ENCODE measurements around the gene LEMD2.

The LEMD2 gene

DNA sequence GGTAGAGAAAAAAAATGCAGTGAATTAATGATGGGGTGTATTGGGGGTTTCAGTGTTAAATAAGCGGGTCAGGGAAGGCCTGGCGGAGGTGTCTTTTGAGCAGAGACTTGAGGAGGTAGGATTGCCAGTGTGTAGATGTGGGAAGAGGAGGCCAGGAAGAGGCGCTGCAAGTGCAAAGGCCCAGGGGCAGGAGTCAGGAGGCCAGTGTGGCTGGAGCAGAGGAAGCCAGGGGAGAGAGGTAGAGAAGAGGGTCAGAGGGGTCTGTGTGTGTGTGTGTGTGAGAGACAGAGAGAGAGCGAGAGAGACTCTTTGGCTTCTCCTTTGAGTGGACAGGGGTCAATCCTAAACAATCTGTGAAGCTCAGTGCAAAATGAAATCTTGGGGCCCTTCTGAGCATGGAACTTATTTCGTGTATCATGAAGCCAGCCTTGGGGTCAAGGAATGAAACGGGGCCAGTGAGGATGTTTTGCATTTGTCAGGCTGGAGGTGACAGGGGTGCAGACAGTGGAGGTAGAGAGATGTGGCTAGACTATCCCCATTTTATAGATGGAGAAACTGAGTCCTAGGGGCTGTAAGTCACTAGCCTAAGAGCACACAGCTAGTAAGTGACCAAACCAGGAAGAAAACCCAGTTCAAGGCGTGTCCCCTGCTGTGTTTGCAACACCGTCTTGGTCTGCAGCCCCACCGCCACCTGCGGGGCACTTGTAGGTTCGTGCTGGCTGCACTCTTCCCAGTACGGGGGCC, 32.5 kb downstream of the LEMD2 start:
- DNase-seq (ENCODE audit: low read depth), result no peak

DNA sequence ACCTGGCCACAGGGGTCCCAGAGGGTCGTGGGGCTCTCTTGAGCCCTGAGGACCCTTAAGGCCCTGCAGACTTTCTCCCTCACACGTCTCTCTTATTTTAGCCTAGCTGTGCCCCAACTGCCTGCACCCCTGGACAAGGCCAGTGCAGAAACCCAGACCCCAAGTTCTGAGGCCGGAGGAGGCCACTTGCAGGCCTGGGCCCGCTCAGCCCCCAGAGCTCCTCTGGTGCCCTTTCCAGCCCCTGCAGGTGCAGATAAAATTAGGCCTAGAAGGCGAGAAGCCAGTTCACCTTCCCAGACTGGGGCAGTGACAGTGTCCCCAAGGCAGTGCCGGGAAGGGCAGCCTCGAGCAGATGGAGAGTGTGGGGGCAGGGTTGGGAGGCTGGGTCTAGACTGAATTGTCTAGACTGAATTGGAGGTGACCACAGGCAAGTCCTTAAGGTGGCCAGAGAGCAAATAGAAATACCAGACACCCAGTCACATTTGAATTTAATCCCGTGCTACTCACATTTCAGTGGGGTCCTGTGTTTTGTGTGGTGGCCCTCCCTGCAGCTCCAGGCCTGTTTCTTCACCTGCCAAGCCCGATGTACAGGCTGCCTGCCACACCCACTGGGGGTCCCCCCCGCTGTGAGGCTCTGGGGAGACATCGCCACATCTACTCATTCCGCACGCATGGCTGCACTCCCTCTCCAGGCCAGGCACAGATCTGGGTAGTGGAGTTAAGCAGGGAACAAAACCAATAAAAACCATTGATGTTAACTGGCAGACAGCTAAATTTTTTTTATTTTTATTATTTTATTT, 33.7 kb downstream of the LEMD2 start:
- no peak for DNase-seq (ENCODE audit: low read depth)

DNA sequence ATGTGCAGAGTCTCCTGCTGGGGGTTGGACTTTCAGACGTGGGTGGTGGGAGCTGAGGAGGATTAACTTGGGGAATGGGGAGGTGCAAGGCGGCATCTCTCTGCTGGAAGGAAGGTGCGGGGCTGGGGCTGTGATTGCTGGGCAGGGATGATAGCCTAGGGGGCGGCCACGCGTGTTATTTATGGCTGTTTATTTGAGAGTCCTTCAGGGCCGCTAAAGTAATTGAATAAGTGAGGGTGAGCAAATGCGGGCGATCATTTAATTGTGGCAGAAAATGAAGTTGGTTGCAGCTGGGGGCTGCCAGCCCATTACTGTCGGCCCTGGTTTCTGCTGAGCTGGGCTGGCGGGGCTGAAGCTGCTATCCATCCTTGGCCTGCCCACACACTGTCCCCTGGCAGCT, 34.7 kb downstream of the LEMD2 start:
- DNase-seq (ENCODE audit: low read depth), result no peak

DNA sequence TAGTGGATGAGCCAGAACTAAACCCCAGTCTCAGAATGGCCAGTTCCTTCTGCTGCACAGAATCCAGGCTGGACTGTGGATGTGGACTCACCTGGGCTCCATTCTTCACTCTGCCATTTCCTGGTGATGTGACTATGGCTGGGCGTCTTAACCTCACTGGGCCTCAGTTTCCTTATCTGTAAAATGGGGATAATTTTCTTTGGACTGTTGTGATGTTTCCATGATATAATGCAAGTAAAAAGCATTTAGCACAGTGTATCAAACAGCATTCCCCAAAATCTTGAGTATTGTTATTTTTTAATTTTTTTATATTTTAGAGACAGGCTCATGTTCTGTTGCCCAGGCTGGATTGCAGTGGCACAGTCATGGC, 36.3 kb downstream of the LEMD2 start:
- no peak for DNase-seq (ENCODE audit: low read depth)

DNA sequence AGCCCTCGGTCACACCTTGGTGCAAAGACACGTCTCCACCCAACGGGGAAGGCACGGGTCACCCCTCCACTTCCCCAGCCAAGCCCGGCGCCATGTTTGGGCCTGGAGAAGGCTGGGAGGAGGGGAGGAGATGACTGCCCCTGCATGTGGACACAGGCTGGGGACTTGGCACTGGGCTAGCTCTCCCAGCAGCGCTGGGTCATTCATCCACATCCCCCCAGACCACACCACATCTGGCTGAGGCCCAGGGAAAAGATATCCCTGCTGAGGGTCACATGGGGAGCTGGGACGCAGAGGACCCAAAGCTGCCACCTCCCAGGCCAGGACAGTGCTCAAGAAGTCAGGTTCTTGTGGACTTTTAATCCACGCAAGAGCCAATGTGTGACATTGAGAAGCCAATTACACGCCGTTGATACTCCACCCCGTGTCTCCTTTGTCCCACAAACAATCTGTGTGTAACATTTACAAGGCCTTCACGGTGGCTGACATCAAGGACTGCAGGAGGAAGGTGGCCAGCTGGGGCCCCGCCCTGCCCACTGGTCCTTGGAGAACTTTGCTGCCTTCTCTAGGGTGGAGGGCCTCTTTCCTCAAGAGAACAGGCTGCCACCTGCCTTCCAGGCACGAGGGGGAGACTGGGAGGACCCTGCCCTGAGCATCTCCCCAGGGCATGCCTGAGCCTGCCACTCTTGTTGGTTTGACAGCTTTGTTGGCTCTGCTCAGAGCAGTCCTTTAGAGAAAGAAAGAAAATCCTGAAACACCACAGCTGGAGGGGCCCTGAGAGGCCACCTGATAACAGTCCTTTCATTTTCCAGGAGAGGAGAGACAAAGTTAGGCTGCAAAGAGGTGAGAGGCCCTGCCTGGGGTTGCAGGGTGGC, 36.9 kb downstream of the LEMD2 start:
- DNase-seq (ENCODE audit: low read depth), result no peak

DNA sequence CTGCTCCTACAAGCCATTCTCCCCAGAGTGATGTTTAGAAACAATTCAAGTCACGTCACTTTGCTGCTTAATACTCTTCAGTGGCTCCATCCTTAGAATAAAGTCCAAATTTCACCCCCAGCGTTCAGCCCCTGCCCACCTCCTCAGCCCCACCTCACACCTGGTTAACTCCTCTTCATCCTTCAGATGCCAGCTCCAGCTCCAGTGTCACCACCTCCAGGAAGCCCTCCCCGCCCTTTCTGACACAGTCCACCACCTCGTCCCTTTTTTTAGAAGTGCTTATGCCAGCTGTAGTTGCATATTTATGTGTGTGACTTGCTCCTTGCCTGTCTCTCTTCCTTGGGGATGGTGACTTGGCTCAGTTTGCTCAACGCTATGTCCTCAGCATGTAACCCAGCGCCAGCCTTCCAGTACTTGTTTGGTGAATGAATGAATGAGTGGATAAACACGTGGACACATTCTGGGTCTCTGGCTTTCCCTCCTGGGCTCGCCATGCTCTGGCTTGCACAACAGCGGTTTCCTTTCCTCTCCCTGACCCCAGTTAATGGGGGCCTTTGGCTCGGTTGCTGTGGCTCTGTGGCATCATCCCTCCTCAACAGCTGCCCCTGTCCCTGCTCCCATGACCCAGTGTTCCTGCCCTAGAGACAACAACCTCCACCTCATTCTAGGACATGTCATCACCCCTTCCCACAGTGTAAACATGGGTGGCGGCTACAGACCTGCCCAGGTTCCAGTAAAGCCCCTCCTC, 38.5 kb downstream of the LEMD2 start:
- DNase-seq (ENCODE audit: low read depth), result no peak

DNA sequence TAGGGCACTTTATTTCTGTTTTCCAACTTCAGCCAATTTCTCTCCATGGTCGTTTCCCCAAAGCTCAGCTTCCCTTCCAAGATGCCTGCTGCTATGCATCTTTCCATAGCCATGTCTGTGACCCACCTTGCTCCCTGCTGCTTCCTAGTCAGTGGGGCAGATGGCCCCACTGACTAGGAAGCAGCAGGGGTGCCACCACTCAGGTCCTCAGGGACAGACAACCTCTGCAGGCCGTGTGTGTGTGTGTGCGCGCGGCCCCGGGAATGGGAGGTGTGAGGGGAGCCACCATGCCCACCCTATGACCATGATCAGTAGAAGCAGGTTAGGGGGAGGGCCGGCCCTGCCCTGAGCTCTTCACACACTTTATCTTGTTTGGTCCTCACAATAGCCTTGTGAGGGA, 39.5 kb downstream of the LEMD2 start:
- no peak for DNase-seq (ENCODE audit: low read depth)

DNA sequence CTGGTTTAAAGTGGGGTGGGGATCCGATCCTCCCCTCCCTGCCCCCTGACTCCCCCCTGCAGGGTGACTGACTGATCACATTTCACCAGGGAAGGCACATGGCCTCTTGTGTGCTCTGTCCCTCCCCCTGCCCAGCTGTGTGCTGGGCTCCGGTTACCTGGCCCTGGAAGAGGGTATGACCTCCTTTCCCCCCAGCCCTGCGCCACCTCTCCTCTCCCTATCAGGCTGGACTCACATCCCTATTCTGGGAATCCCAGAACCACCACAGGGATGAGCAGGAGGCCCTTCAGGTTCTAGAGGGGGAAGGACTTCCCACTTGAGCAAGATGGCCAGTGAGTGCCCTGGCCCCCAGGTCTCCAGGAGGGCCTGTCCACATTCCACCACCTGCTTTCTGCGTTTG, 40.1 kb downstream of the LEMD2 start:
- DNase-seq (ENCODE audit: low read depth), result no peak

DNA sequence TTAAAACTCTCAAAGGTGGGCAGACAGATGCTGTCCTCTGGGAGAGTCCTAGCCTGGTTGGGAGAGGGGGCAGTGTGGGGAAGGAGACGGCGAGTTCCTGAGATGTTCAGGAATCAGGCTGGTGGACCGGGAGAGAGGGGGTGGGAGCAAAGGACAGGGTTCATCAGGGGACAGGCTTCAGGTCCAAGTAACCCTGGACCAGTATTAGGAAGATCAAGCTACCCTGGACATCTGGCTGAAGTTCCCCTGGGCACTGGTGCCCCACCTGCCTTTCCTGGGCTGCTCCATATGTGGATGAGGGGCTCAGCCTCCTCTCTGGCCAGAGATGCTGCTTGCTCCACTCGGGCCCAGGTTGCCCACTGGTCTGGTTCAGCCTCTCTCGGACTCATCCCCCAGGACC, 41.1 kb downstream of the LEMD2 start:
- DNase-seq (ENCODE audit: low read depth), result no peak

DNA sequence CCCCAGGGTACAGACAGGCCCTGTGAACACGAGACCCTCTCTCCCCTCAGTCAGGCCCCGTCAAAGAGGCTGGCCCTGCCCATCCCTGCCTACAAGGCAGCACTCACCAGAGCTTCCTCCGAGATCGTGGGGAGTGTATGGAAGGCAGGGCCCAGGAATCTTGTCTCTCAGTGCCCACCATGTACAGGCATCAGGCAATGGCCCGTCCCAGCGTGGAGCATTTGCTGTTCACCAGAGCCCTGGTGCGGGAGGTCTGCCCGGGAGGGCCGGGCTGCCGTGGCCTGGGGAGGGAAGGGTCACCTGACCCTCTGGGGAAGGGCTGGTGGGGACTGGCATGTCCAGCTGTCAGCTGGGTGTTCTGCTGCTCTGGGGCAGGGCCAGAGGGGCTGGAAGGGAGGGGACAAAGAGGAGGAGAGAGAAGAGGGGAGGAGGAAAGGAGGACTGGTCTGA, 42.3 kb downstream of the LEMD2 start, which contains the start of gene IP6K3:
IP6K3 (minus strand) TSS at position 255 of the 450 bp plus-strand sequence. CDS start 11,429 bp downstream, outside the sequence.
- DNase-seq (ENCODE audit: low read depth), result no peak

DNA sequence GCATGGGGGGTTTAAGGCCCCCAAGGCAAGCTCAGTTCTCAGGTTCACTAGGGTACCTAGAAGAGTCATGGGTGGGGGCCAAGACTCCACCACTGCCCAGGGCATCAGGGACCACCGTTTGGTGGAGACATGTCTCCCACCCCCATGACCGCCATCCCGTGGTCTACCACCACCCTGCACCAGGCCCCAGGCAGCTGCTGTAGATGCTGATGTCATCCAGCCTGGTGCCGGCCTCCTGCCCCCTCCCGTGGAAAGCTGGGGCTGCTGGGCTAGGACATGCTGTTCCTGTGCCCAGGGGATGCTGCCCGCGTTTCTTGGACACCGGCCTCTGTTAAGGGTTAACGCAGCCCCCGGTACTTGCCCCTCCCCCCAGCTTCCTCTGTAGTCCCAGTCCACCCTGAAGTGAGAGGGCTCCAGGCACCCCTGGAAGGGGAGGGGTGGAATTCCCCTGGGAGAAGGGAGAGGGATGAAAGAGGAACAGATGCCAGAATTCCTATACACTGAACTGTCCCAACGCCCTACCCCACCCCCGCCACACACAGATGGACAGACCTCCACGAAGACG, 42.8 kb downstream of the LEMD2 start:
- DNase-seq (ENCODE audit: low read depth), result no peak

DNA sequence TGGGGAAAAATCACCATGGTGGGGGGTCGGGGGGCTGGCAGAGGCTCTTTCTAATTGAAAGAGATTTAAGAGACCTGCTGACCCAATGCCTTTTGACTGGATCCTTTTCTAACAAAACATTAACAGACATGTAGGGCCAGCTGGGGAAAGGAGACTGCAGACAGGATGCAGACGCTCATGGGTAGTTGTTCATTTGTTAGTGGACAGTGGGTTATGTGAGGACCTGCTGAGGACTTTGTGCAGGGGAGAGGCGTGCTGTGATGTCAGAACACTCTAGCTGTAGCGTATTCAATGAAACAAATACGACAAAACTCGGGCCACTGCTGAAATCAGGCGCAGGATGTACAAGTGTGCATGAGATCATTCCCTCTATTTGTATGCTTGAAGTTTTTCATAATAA, 43.4 kb downstream of the LEMD2 start:
- no peak for DNase-seq (ENCODE audit: low read depth)

DNA sequence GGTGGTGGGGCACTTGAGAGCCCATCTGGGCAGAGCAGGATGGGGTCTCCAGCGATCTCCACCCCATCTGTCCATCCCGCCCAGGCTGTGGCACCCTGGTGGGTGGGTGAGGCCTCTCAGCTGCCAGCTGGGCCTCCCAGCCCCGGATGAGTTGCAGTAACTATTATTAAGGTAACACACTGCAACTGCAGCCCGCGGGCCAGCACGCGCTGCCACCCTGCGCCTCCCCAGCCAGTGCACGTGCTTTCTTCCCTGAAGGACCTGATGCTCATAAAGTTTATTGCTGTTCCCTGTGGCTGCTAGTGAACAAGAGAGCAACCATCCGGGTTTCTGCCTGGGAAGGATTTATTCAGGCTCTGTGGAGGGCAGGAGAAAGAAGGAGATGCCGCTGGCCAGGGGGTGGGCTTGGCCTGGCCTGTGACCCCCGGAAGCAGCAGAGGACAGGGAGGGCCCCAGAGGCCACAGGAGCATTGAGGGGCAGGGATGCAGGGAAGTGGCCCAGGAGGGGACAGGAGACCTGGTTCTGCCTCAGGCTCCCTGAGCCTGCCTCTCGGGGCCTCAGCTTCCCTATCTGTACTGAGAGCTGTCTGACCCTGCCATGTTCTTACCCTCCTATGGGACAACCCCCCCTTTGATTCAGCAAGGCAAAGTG, 43.9 kb downstream of the LEMD2 start:
- no peak for DNase-seq (ENCODE audit: low read depth)

DNA sequence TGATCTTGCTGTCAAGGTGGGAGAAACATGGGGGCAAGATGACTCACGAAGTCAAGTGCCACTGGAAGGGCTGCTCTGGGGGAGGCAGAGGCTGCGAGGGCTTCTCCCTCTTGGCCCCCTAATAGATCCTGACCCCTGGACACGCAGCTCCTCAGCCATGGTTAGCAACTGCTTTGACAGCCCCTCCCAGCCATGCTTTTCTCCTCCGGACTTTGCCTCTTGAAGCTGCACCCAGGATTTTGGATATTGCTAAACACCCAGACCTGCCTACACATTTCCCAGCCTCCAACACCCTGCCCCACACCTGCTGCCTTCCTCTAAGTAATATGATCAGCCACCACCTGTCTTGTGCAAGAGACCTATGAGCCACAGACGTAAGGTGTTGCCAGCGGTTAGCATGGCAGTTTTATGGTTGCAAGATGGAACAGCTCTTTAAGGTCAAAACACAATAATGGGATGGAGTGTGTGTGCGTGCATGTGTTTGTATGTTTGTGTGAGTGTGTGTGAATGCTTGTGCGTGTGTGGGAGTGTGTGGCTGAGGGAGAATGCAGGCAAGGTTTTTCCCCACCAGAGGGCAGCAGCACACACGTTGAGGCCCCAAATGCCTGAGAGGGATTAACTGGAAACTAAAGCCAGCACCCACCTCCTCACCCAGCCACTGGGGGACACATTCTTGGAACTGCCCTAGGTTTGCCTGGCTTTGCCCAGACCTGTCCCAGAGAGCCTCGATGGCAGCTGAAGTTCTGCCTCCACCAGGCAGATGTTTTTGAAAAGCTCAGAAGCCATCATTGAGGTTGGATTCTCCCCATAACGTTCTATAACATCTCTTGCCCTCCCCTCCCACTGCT, 44.7 kb downstream of the LEMD2 start:
- DNase-seq (ENCODE audit: low read depth), result peak; percentile 55

DNA sequence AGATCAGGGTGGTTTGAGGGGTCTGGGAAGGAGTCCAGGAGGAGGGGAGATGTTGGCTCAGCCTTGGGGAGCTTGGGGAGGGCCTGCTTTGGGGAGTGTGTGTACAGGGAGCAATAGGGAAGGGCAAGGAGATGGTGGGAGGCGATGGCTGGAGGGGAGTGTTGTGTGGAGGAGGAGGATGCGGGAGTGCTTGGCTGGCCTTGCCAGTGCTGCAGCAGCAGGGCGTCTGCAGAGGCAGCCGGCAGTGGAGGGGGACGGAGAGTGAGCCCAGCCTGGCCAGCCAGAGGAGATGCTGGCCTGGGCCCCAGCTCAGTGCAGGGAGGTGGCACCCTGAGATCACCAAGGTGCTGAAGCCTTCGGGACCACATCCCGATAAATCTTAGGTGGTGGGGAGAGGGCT, 46.1 kb downstream of the LEMD2 start:
- DNase-seq (ENCODE audit: low read depth), result no peak

DNA sequence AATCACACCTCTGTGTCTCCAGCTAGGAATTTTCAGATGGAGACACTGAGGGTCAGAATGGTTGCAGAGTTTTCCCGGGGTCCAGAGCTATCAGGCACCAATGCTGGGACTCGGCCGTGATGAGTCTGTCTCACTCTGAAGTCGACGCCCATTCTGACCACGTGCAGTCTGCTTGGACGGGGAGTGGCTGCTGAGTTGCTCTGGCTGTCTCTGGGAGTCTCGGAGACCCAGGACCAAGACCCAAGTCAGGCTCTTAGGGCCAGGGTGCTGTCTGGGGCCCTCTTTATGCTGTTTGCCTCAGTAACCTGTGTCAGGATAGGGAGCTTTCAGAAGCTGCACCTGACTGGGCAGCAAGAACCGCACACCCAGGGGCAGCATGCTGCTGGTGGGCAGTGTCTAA, 46.8 kb downstream of the LEMD2 start:
- DNase-seq (ENCODE audit: low read depth), result no peak

DNA sequence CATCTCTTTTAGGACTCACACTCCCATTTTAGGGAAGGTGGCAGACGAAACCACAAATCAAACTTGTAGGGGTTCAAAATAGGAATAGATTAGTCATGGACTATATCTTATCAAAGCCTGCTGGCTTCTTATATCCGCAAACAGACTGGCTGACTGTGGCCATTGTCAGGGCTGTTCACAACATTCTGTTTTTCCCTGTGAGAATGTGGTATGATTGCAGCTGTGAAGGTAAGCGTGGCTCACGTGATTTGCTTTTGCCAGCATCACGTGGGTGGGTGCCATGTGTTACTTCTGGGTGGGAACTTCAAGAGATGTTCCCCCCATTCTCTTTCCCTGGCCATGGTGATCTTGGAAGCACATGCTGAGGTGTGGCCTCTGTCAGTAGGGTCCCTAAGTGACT, 48.1 kb downstream of the LEMD2 start:
- no peak for DNase-seq (ENCODE audit: low read depth)

DNA sequence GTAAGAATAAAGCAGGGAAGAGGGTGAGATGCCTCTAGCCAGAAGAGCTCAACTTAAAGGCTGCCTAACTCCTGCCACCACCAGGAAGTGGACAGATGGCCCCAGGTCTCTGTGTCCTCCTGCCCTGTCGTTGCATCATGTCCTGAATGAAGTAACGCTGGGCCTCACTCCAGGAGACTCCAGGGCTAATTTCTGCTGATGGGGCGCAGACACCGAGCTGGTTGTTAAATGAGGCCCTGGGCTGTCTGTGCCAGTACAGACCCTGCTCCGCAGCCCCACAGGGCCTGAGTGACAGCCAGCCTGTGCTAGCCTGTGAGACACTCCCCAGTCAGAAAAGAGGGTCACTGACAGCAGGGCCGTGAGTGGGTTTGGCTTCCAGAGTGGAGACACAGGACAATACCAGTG, 48.7 kb downstream of the LEMD2 start:
- no peak for DNase-seq (ENCODE audit: low read depth)

DNA sequence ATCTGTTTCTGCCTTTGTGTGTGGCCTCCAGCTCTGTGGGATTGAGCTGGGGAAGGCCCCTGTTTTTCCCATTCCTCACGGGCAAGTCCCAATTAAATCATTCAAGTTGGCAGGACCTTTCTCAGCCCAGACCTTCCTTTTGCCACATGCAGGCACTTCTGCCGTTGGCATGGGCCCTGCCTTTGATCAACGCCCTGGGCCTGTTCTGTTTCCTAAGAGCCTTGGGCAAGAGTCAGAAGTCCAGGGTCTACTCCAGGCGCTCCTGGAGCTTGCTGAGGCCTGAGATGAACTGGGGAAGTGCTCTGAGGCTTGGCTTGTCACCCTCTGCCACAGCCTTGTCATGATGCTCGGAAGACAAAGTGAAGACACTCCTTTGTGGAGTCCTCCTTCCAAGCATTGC, 49.4 kb downstream of the LEMD2 start:
- no peak for DNase-seq (ENCODE audit: low read depth)

DNA sequence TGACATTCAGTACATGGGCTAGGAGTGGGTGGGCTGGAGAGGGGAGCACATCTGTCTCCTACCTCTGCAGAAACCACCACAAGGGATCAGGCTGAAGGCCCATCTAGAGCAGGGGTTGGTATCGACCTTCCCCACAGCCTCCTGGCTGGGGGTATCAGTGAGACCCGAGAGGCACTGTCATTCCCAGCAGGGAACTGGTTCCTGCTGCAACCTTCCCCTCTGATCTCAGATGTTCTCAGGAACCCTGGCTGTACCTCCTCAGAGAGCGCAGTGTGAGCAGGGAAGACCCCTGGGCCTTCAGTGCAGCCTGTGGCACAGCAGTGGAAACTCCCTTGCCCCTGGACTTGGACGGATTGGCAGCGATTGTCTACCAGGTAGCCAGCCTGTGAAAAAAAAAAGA, 50.1 kb downstream of the LEMD2 start:
- DNase-seq (ENCODE audit: low read depth), result no peak

Measured in stimulated activated CD8-positive, alpha-beta memory T cell treated with anti-CD3 and anti-CD28 coated beads, Interleukin-12 subunit alpha, Interleukin-12 subunit beta, amount 100 ng/mL, for 1 hour (primary cell).